Ishikawa (cell line): ENCODE measurements around the gene ADCY1.

Source experiments
- CEBPB ChIP-seq: IDR thresholded peaks from 2 replicates; pipeline ENCODE4 v1.6.1; 2012
- CREB1 ChIP-seq: IDR thresholded peaks from 2 replicates; pipeline ENCODE4 v1.6.1; 2012; ENCODE audit warnings: low read depth
- EGR1 ChIP-seq: IDR thresholded peaks from 2 replicates; pipeline ENCODE4 v1.6.1; 2012
- EP300 ChIP-seq: IDR thresholded peaks from 2 replicates; pipeline ENCODE4 v1.6.1; 2012; ENCODE audit warnings: borderline replicate concordance
- FOXM1 ChIP-seq: IDR thresholded peaks from 2 replicates; pipeline ENCODE4 v1.6.1; 2012; ENCODE audit warnings: low read depth, borderline replicate concordance
- NFIC ChIP-seq: IDR thresholded peaks from 2 replicates; pipeline ENCODE4 v1.6.1; 2012
- RAD21 ChIP-seq: IDR thresholded peaks from 2 replicates; pipeline ENCODE4 v1.6.1; 2012; ENCODE audit warnings: low read depth
- REST ChIP-seq: IDR thresholded peaks from 2 replicates; pipeline ENCODE4 v1.6.1; 2012; ENCODE audit warnings: low read depth, mild to moderate bottlenecking
- TAF1 ChIP-seq: IDR thresholded peaks from 2 replicates; pipeline ENCODE4 v1.6.1; 2012; ENCODE audit warnings: low read depth, mild to moderate bottlenecking
- TCF12 ChIP-seq: IDR thresholded peaks from 2 replicates; pipeline ENCODE4 v1.6.1; 2012; ENCODE audit warnings: low read depth
- TEAD4 ChIP-seq: IDR thresholded peaks from 2 replicates; pipeline ENCODE4 v1.6.1; 2012
- USF1 ChIP-seq: IDR thresholded peaks from 2 replicates; pipeline ENCODE4 v1.6.1; 2012
- YY1 ChIP-seq: IDR thresholded peaks from 2 replicates; pipeline ENCODE4 v1.6.1; 2012; ENCODE audit warnings: low read depth
- ZBTB7A ChIP-seq: IDR thresholded peaks from 2 replicates; pipeline ENCODE4 v1.6.1; 2012; ENCODE audit warnings: low read depth
- TF ChIP-seq, protein P1 (sequence below): IDR thresholded peaks from 2 replicates; pipeline ENCODE4 v1.6.1; 2012

ADCY1 gene

GRCh38 chr7:45691155-45691656, 117.0 kb downstream of the ADCY1 start:
- TF ChIP-seq FOXM1 = no peak
- TF ChIP-seq TEAD4 = no peak
- TF ChIP-seq REST = no peak
- TF ChIP-seq YY1 = no peak

- TF ChIP-seq EGR1 (no peak), TEAD4 (no peak), FOXM1 (no peak), YY1 (no peak), EP300 (no peak), ZBTB7A (no peak), TAF1 (no peak), NFIC (no peak), CEBPB (no peak), REST (no peak), USF1 (no peak), TCF12 (no peak)
Observed at GRCh38 chr7:45692031-45692430, 117.9 kb downstream of the ADCY1 start.

GRCh38 chr7:45695249-45695995, 121.3 kb downstream of the ADCY1 start:
- TF ChIP-seq YY1 = no peak
- no peak for TF ChIP-seq TEAD4
- TF ChIP-seq USF1 = no peak
- no peak for TF ChIP-seq TAF1
- TF ChIP-seq EGR1 = no peak
- no peak for TF ChIP-seq CREB1
- TF ChIP-seq FOXM1 = no peak
- no peak for TF ChIP-seq CEBPB
- TF ChIP-seq ZBTB7A = no peak
- TF ChIP-seq EP300 = no peak
- no peak for TF ChIP-seq TCF12

GRCh38 chr7:45696476-45696875, 122.3 kb downstream of the ADCY1 start:
- TF ChIP-seq FOXM1 = no peak
- TF ChIP-seq TAF1 = no peak

- TF ChIP-seq RAD21 = no peak
- TF ChIP-seq EP300 = no peak
- TF ChIP-seq USF1 = no peak
- TF ChIP-seq YY1 = no peak
- TF ChIP-seq ZBTB7A = no peak
- no peak for TF ChIP-seq TAF1
- no peak for TF ChIP-seq NFIC
- no peak for TF ChIP-seq CEBPB
- no peak for TF ChIP-seq REST
- no peak for TF ChIP-seq TEAD4
- TF ChIP-seq EGR1 = no peak
- TF ChIP-seq, protein P1, sequence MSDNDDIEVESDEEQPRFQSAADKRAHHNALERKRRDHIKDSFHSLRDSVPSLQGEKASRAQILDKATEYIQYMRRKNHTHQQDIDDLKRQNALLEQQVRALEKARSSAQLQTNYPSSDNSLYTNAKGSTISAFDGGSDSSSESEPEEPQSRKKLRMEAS = no peak
- TF ChIP-seq TCF12 = no peak
Observed at GRCh38 chr7:45697576-45698136, 123.5 kb downstream of the ADCY1 start.
